Gastroesophageal sphincter (tissue), 3 donors: ENCODE measurements around the gene FBF1.

Source experiments
- POLR2AphosphoS5 ChIP-seq: sonication (generic); formaldehyde crosslinking; IDR thresholded peaks from one replicate; pipeline ENCODE4 v1.6.1; 2017; ENCODE audit warnings: antibody characterized with exemption
- TF ChIP-seq, protein P1 (sequence below), 4 experiments: fragments of 200-600 bp in 2 of 4; fragments of 450-650 bp in 2 of 4; sonication (generic) in 1 of 4; IDR thresholded peaks; one replicate each; pipeline ENCODE4 v1.5.1; 2017 to 2019; ENCODE audit warnings: antibody characterized with exemption in 4 of 4, mild to moderate bottlenecking in 2 of 4, moderate library complexity in 2 of 4

DNA sequence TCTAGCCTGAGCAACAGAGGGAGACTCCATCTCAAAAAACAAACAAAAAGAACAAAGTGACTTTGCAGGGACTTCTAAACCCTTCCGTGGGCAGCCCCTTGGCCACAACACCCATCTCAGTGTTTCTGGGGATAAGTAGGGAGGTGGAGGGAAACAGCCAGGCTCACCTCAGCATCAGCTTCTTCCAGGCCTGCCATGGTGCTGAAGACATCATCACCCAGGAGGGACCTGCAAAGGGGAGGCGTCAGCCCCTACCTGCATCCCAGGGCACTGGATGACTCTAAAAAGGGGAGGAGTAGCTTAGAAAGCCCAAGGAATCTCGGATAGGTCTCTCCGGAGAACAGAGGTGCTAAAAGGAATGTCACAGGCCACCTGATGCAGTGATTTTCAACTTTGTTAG lies 9.8 kb downstream of the FBF1 start:
- no peak for TF ChIP-seq POLR2AphosphoS5
- TF ChIP-seq, protein P1, sequence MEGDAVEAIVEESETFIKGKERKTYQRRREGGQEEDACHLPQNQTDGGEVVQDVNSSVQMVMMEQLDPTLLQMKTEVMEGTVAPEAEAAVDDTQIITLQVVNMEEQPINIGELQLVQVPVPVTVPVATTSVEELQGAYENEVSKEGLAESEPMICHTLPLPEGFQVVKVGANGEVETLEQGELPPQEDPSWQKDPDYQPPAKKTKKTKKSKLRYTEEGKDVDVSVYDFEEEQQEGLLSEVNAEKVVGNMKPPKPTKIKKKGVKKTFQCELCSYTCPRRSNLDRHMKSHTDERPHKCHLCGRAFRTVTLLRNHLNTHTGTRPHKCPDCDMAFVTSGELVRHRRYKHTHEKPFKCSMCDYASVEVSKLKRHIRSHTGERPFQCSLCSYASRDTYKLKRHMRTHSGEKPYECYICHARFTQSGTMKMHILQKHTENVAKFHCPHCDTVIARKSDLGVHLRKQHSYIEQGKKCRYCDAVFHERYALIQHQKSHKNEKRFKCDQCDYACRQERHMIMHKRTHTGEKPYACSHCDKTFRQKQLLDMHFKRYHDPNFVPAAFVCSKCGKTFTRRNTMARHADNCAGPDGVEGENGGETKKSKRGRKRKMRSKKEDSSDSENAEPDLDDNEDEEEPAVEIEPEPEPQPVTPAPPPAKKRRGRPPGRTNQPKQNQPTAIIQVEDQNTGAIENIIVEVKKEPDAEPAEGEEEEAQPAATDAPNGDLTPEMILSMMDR (IDR thresholded peaks at IDR 0.05), result no peak
